ENCODE measurements around the gene SPRED1.

The SPRED1 gene

GRCh38 chr15:38377636-38378035, 125.0 kb downstream of the SPRED1 start:
- TF ChIP-seq EZH2phosphoT487 (IDR thresholded peaks at IDR 0.05; ENCODE audit: borderline replicate concordance), result no peak
- TF ChIP-seq CTCF (conservative IDR thresholded peaks at IDR 0.05; ENCODE audit: low read length), result no peak
- Histone ChIP-seq H3K9me3 (ENCODE audit: insufficient read depth, low read depth, low read length) (no peaks in the 10 kb centered on the region), H3K9ac (ENCODE audit: low read depth, low read length, poor library complexity, severe bottlenecking) (no peak overlapping the region), H3K27me3 (ENCODE audit: insufficient read depth, low read length, poor library complexity, severe bottlenecking) (no peaks in the 10 kb centered on the region), H3K4me1 (ENCODE audit: insufficient read depth, low read length, poor library complexity, severe bottlenecking) (peaks cover 9% of the 10 kb centered on the region), H3K4me2 (ENCODE audit: low read depth, low read length, poor library complexity, severe bottlenecking) (no peak overlapping the region), H3K36me3 (ENCODE audit: insufficient read depth, low read length) (no peaks in the 10 kb centered on the region), H3F3A (ENCODE audit: low read depth) (no peaks in the 10 kb centered on the region), H3K9me2 (replicated peaks; ENCODE audit: low read depth, low read length) (no peaks in the 10 kb centered on the region), H3K4me3 (ENCODE audit: low read length, poor library complexity, severe bottlenecking) (no peak overlapping the region), H4K20me1 (ENCODE audit: insufficient read depth, low read length, poor library complexity, severe bottlenecking) (no peaks in the 10 kb centered on the region), H2AFZ (ENCODE audit: low read length) (no peak overlapping the region), H3K79me2 (ENCODE audit: insufficient read depth, low read length) (no peaks in the 10 kb centered on the region)

- Histone ChIP-seq H3K79me2 (ENCODE audit: insufficient read depth, low read length) (no peaks in the 10 kb centered on the region), H3K4me1 (ENCODE audit: insufficient read depth, low read length, poor library complexity, severe bottlenecking) (peaks cover 9% of the 10 kb centered on the region), H3K9me2 (replicated peaks; ENCODE audit: low read depth, low read length) (no peaks in the 10 kb centered on the region), H4K20me1 (ENCODE audit: insufficient read depth, low read length, poor library complexity, severe bottlenecking) (no peaks in the 10 kb centered on the region), H3F3A (ENCODE audit: low read depth) (no peaks in the 10 kb centered on the region), H2AFZ (ENCODE audit: low read length) (no peak overlapping the region), H3K4me2 (ENCODE audit: low read depth, low read length, poor library complexity, severe bottlenecking) (no peak overlapping the region), H3K9ac (ENCODE audit: low read depth, low read length, poor library complexity, severe bottlenecking) (no peak overlapping the region), H3K4me3 (ENCODE audit: low read length, poor library complexity, severe bottlenecking) (no peak overlapping the region), H3K36me3 (ENCODE audit: insufficient read depth, low read length) (no peaks in the 10 kb centered on the region), H3K27me3 (ENCODE audit: insufficient read depth, low read length, poor library complexity, severe bottlenecking) (no peaks in the 10 kb centered on the region), H3K9me3 (ENCODE audit: insufficient read depth, low read depth, low read length) (no peaks in the 10 kb centered on the region)
- TF ChIP-seq EZH2phosphoT487 (IDR thresholded peaks at IDR 0.05; ENCODE audit: borderline replicate concordance) (no peak), CTCF (conservative IDR thresholded peaks at IDR 0.05; ENCODE audit: low read length) (no peak)
These were observed 125.5 kb downstream of the SPRED1 start for GRCh38 chr15:38378161-38378560.

- no peaks in the 10 kb centered on the region for H3K36me3 ChIP-seq (ENCODE audit: insufficient read depth, low read length)
- H3K9me3 ChIP-seq (ENCODE audit: insufficient read depth, low read depth, low read length), result no peaks in the 10 kb centered on the region
- TF ChIP-seq CTCF (conservative IDR thresholded peaks at IDR 0.05; ENCODE audit: low read length) (peak; percentile 95), EZH2phosphoT487 (IDR thresholded peaks at IDR 0.05; ENCODE audit: borderline replicate concordance) (no peak)
- H3K9ac ChIP-seq (ENCODE audit: low read depth, low read length, poor library complexity, severe bottlenecking), result no peak overlapping the region
- no peaks in the 10 kb centered on the region for H3K79me2 ChIP-seq (ENCODE audit: insufficient read depth, low read length)
- no peak overlapping the region for H3K4me3 ChIP-seq (ENCODE audit: low read length, poor library complexity, severe bottlenecking)
- no peaks in the 10 kb centered on the region for H3F3A ChIP-seq (ENCODE audit: low read depth)
- no peaks in the 10 kb centered on the region for H4K20me1 ChIP-seq (ENCODE audit: insufficient read depth, low read length, poor library complexity, severe bottlenecking)
- H3K9me2 ChIP-seq (replicated peaks; ENCODE audit: low read depth, low read length), result no peaks in the 10 kb centered on the region
- no peak overlapping the region for H3K4me2 ChIP-seq (ENCODE audit: low read depth, low read length, poor library complexity, severe bottlenecking)
- no peak overlapping the region for H2AFZ ChIP-seq (ENCODE audit: low read length)
- no peaks in the 10 kb centered on the region for H3K4me1 ChIP-seq (ENCODE audit: insufficient read depth, low read length, poor library complexity, severe bottlenecking)
- H3K27me3 ChIP-seq (ENCODE audit: insufficient read depth, low read length, poor library complexity, severe bottlenecking), result no peaks in the 10 kb centered on the region
These were observed 137.4 kb downstream of the SPRED1 start for GRCh38 chr15:38389924-38390542.
